NCI-H2029 (cell line): ENCODE data around the gene TUBB4B.
"Not testable (repeated sequence)": the region's sequence is repeated elsewhere in the genome, so short reads cannot be mapped to it uniquely, and the experiment has no call there.

Source experiments
- DNase-seq: peaks from one replicate; lab custom pipeline; 2025; lab: John Stamatoyannopoulos, UW

TUBB4B gene

GRCh38 chr9:137236238-137236935 lies 4.7 kb upstream of the TUBB4B start:
- DNase-seq: peak; percentile 84

- DNase-seq: peak; percentile 67
These were observed 4.1 kb upstream of the TUBB4B start for GRCh38 chr9:137236936-137237421.

GRCh38 chr9:137237759-137238726 lies 3.0 kb upstream of the TUBB4B start:
- DNase-seq: peak; percentile 81

GRCh38 chr9:137239541-137240200 lies 1.4 kb upstream of the TUBB4B start:
- not testable (repeated sequence) for DNase-seq

GRCh38 chr9:137240318-137240840 lies 708 bp upstream of the TUBB4B start:
- DNase-seq: peak; percentile 81

GRCh38 chr9:137241490-137242268 lies 592 bp downstream of the TUBB4B start:
- DNase-seq: no peak

- no peak for DNase-seq
These were observed 1.4 kb downstream of the TUBB4B start for GRCh38 chr9:137242269-137243203.

GRCh38 chr9:137243266-137243625 lies 2.2 kb downstream of the TUBB4B start:
- not testable (repeated sequence) for DNase-seq

- no peak for DNase-seq
These were observed 2.8 kb downstream of the TUBB4B start for GRCh38 chr9:137243626-137244485.

GRCh38 chr9:137244486-137245449 lies 3.7 kb downstream of the TUBB4B start:
- no peak for DNase-seq

- DNase-seq: no peak
These were observed 4.6 kb downstream of the TUBB4B start for GRCh38 chr9:137245450-137246421.

- no peak for DNase-seq
These were observed 6.2 kb downstream of the TUBB4B start for GRCh38 chr9:137247135-137247915.

- DNase-seq: no peak
These were observed 6.8 kb downstream of the TUBB4B start for GRCh38 chr9:137247916-137248175.

- DNase-seq: no peak
These were observed 9.5 kb downstream of the TUBB4B start for GRCh38 chr9:137250329-137251193.

GRCh38 chr9:137251194-137251461 lies 10.0 kb downstream of the TUBB4B start, which contains the start of gene STPG3:
Gene STPG3 (plus strand): TSS chr9:137251286. CDS start chr9:137251287, 1 bp downstream.
- DNase-seq: no peak
